Choroid plexus epithelial cell (primary cell): Measurements from ENCODE around the gene OSMR.
"Not testable (repeated sequence)": the region's sequence is repeated elsewhere in the genome, so short reads cannot be mapped to it uniquely, and the experiment has no call there.

Experiments used
- DNase-seq: peaks from one replicate; pipeline ENCODE4 v3.0.0-alpha.2; 2010; ENCODE audit warnings: low read depth
- H3K4me3 ChIP-seq: 2 replicates; pipeline ENCODE4 v1.5.1; 2011; ENCODE audit warnings: low read depth, mild to moderate bottlenecking, control low read depth, low read length, moderate library complexity
- TF ChIP-seq, protein P1 (sequence below): conservative IDR thresholded peaks from 2 replicates; pipeline ENCODE4 v1.5.1; 2011; ENCODE audit warnings: low read depth, mild to moderate bottlenecking, control low read depth, inconsistent platforms, low read length, moderate library complexity

The OSMR gene

DNA sequence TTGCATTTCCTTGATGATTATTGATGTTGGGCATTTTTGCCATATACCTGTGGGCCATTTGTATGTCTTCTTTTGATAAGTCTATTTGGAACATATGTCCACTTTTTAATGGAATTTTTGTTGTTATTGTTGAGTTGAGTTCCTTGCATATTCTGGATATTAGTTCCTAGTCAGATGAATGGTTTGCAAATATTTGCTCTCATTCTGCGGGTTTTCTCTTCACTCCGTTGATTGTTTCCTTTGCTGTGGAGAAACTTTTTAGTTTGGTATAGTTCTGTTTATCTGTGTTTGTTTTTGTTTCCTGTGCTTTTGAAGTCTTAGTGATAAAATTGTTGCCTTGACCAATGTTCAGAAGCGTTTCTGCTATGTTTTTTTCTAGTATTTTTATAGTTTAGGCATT is 13.0 kb downstream of the OSMR start:
- DNase-seq: no peak
- TF ChIP-seq, protein P1, sequence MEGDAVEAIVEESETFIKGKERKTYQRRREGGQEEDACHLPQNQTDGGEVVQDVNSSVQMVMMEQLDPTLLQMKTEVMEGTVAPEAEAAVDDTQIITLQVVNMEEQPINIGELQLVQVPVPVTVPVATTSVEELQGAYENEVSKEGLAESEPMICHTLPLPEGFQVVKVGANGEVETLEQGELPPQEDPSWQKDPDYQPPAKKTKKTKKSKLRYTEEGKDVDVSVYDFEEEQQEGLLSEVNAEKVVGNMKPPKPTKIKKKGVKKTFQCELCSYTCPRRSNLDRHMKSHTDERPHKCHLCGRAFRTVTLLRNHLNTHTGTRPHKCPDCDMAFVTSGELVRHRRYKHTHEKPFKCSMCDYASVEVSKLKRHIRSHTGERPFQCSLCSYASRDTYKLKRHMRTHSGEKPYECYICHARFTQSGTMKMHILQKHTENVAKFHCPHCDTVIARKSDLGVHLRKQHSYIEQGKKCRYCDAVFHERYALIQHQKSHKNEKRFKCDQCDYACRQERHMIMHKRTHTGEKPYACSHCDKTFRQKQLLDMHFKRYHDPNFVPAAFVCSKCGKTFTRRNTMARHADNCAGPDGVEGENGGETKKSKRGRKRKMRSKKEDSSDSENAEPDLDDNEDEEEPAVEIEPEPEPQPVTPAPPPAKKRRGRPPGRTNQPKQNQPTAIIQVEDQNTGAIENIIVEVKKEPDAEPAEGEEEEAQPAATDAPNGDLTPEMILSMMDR: no peak
- no peak overlapping the region for H3K4me3 ChIP-seq

DNA sequence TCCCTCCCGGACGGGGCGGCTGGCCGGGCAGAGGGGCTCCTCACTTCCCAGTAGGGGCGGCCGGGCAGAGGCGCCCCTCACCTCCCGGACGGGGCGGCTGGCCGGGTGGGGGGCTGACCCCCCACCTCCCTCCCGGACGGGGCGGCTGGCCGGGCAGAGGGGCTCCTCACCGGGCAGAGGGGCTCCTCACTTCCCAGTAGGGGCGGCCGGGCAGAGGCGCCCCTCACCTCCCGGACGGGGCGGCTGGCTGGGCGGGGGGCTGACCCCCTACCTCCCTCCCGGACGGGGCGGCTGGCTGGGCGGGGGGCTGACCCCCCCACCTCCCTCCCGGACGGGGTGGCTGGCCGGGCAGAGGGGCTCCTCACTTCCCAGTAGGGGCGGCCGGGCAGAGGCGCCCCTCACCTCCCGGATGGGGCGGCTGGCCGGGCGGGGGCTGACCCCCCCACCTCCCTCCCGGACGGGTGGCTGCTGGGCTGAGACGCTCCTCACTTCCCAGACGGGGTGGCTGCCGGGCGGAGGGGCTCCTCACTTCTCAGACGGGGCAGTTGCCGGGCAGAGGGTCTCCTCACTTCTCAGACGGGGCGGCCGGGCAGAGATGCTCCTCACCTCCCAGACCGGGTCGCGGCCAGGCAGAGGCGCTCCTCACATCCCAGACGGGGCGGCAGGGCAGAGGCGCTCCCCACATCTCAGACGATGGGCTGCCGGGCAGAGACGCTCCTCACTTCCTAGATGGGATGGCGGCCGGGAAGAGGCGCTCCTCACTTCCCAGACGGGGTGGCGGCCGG is 16.4 kb downstream of the OSMR start:
- H3K4me3 ChIP-seq, DNase-seq: not testable (repeated sequence)

DNA sequence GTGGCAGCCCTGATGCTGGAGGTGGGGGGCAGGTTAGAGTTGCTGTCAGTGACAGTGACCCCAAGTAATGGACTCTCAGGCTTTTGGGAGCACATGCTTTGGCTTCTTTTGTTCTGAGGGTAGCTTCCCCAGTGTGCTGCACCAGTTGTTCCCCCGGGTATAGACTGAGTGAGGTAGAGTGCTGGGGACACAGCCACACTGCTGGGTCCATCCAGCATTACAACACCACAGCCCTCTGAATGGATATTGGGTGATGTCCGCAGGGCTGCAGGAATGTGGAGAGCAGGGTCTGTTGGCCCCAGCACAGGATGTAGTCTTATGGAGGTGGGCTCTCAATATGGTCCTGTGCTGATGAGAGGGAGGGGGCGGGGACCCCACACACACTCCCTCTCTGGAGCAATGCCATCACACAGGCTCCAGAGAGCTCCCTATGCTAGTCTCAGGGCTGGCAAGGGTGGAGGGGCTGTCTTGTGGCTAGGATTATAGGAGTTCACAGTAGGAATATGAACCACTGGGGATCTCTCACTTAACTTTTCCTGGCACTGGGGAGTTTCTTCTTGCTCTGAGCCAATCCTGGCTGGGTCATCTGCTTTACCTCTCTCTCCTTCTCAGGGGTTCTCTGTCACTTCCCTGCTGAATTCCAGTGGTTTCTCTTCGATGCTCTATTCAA is 20.7 kb downstream of the OSMR start:
- TF ChIP-seq, protein P1: no peak
- H3K4me3 ChIP-seq: no peak overlapping the region
- DNase-seq: peak; percentile 47

DNA sequence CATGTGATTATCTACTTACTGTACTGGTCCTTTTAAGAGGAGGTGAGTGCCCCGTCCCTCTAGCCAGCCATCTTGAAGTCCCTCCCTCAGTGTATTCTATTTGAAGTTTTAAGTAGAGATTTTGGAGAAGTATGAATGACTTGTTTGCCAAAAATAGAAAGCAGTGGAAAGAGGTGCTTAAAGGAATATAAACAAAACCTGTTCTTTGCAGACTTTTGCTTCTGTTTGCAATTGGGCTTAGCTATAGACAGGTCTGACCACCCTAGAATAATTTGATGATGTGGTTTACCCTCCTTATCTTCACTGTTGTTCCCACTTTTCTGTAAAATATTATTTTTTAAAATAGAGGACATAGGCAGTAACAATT is 21.2 kb downstream of the OSMR start:
- TF ChIP-seq, protein P1: no peak
- no peak for DNase-seq
- no peak overlapping the region for H3K4me3 ChIP-seq

DNA sequence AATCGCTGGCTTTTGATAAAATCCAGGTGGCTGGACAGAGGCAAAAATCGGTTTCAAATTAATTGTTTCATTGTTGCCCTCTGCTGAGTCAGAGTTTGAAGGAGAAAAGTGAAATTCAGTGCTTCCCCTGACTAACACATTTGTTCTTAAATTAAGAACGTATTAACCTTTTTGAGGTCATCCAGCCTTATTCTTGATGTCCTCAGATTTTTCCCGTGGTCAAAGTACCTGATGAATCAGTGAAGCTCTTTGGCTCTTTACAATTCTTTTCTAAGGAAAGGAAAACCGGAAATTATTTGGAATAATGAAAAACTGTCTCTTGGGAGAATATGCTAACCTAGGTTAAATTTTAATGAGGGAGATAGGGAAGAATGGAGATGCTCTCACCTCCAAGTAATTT is 21.6 kb downstream of the OSMR start:
- no peak for DNase-seq
- H3K4me3 ChIP-seq: no peak overlapping the region
- TF ChIP-seq, protein P1: no peak

DNA sequence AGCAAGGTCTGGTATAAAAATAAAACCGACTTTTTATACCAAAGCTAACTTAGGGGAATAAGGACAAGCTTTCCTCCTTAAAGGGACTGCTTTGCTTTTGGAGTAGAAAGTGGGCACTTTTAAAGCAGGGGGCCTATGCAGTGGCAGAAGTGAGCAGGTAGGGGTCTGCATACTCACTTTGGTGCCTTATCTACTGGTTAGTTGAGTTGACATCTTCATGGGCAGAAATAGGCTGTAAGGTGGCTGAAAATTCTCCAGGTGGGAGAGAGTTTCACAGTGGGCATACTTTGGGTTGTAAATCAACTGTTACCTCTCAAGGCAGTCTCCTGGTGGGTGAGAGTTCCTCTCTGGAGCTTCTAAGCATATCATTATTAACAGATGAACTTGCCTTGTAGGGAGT is 24.8 kb downstream of the OSMR start:
- no peak for DNase-seq
- TF ChIP-seq, protein P1: no peak
- H3K4me3 ChIP-seq: no peak overlapping the region

DNA sequence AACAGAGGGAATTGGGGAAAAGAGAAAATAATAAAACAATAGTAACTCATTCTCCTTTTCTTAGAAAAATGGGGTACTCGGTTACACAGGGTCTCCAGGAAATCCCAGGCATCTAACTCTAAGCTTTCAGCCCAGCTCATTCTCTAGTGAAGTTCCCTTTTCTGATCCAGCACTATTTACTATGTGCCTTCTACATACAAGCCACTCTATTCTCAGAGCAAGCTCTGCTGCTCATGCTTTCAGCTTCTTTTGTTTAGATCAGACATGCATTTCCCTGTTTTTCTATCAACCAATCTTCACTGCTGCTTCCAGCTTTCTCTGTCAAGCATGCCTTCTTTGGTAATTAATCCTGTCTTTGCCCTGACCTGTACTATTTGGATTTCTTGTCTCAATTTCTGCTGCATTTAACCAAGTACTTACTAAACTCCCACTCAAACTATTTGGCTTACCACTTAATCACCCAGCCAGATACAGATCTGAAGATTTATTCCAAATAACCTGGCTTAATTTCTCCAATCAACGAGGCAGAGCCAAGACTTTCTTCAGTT is 25.3 kb downstream of the OSMR start:
- DNase-seq: no peak
- TF ChIP-seq, protein P1: no peak
- no peak overlapping the region for H3K4me3 ChIP-seq
